SK-MEL-5 (cell line): ENCODE data around the gene SBF2. TPM values are rescaled to one million over a fixed set of nuclear protein-coding genes. Genes with fewer than 3 reads are reported as not detected.

Experiments used
- DNase-seq: peaks from one replicate; pipeline ENCODE4 v3.0.0-alpha.2; 2016; ENCODE audit warnings: low read depth, low spot score
- in situ Hi-C: cut with HindIII; loops from 2 replicates; pipeline ENCODE4 v1.10.0; 2016; ENCODE audit warnings: low sequenced_read_pairs, high pct_unique_total_duplicates, low pct_unique_long_range_greater_than_20kb
- total RNA-seq: library from RNA; depleted of rRNA; stranded (reverse); fragments of >200 nt; shearing (Covaris generic); gene quantifications from 2 replicates; pipeline ENCODE4 v1.2.3, GENCODE V29; 2014

The SBF2 gene
- total RNA-seq, 1 experiment from 2014 or later: 29.6 TPM

DNA sequence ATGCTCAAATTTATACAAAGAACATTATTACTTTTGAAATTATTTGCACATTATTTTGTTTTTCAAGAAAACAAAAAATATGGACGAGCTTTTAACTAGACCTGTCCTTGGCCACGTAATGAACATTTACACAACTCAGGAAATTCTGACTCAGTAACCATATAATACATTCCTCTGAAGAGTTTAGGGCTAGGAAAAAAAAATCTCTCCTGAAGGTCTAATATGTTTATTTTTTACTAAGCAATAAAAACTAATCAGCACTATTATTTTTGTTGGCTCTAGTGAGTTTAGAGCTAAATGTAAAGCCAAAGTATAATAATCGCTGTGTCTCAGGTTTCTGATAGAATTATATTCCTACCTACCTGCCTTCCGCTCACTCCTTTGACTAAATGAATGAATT, 442.7 kb downstream of the SBF2 start:
- no peak for DNase-seq
- in situ Hi-C loops: no loop called here

DNA sequence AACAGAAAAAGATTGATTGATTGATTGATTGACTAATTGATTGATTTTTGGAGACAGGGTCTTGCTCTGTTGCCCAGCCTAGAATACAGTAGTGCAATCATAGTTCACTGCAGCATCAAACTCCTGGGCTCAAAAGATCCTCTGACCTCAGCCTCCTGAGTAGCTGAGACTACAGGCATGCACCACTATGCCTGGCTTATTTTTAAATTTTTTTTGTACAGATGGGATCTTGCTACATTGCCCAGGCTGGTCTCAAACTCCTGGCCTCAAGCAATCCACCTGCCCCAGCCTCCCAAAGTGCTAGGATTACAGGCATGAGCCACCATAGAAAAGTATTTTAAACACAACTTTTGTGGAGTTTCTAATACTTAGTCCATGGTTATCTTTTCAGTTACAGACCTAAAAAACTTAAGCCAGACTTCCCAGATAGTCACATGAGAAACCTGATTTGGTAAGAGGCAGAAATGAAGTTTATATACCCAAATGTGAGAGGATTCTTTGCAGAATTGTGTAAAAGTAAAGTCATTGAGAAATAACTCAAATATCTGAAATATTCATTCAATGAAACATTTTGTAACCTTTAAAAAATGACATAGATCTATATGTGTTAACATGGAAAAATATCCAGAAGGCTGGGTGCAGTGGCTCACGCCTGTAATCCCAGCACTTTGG, 443.7 kb downstream of the SBF2 start:
- in situ Hi-C loops: no loop called here
- no peak for DNase-seq

DNA sequence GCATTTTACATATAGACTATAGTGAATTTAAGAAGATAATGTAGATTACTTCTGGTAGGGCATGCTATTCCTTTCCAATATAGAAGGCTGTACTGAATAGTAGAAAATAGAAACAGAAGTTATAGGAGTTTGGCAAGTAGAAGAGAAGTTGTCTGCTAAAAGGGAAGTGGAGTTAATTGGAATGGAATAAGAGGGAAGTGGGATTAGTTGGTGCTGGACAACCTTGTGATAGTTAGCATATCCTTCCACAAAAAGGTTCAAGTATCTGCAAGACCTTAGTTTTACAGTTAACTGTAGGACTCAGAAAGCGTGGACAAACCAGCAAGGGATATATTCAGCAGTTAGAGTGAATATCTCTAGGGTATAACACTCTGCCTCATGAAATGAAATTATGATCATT, 444.6 kb downstream of the SBF2 start:
- DNase-seq: no peak
- in situ Hi-C loops: no loop called here

DNA sequence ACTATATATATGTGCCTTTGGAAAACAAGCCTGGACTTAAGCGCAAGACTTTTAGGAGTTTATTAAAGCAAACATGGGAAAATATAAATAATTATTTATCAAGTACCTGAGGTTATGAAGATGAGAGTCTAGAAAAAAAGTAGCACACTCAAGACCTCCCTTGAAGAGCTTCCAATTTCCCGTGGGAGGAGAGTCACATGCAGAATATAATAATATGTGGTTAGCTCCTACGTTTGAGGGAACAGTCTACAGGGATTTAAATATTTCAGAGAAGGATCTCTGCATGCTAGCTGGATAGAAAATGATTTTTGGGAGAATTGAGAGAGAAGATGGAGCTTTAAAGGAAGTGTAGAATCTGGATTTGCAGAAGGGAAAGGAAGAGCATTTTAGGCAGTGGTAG, 446.4 kb downstream of the SBF2 start:
- in situ Hi-C loops: no loop called here
- peak; percentile 39 for DNase-seq

DNA sequence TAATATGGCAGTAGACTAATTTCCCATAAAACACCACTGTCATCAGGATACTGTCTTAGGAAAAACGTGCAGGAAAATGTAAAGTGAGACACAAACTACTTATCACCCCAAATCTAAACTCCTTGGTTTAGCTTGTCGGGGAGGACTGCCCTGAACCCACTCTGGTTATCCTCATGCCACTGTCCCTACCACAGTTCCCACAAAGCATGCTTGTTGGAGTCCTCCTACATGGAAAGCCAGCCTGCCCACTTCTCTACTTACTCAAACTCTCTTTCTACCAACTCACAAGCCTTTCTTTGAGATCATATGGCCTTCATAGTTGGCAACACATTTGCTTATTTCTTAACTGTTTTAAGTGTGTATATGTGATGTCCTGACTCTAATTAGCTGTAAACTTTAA, 451.1 kb downstream of the SBF2 start:
- in situ Hi-C loops: no loop called here
- no peak for DNase-seq

DNA sequence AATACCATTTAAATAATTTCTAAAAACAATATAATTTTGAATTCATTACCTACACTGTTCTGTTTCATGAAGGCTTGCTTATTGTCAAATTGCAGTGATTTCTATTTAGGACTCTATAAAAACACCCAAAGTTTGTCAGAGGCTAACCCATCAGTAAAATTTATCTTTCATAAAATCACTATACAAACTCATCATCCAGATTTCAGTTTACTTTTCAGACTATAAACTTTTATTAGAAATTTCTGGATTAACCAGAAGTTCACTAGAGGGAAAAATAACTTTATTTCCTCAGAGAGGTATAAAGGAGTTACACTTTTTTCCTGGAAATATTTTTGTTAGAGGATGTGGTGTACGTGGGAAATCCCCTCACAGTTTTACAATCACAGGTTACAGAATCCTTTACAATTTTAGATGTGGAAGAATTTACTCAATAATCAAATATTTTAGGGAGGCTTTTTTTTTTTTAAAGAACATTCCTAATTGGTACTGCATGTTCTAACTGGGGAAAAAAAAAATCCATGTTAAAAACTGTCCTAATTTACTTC, 453.5 kb downstream of the SBF2 start:
- no peak for DNase-seq
- in situ Hi-C loops: no loop called here

DNA sequence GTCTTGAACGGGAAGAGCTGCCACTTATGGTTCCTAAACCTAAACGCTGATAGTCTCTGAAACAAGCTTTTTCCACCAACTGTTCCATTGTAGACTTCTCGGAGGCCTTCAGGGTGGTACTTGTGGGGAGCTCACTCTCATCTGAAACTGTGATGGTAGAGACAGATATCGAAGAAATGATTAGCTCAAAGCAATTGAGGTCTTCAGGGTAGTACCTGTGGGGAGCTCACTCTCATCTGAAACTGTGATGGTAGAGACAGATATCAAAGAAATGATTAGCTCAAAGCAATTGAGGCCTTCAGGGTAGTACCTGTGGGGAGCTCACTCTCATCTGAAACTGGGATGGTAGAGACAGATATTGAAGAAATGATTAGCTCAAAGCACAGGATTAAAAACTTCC, 454.5 kb downstream of the SBF2 start:
- in situ Hi-C loops: no loop called here
- DNase-seq: no peak

DNA sequence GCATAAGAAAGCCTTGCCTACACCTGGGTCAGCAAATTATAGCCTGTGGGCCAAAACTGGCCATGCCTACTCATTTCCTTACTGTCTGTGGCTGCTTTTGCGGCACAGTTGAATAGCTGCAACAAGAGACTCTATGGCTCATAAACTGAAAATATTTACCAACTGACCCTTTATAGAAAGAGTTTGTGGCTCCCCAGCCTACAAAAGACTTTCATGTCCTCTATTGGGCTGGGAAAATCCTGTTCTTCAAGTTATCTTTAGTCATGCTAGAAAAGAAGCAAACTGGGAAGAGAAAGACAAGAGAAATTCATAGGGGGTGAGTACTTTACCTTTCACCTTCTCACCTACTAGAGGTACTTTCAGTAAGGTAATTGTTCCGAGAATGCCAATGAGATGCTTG, 455.1 kb downstream of the SBF2 start:
- in situ Hi-C loops: no loop called here

DNA sequence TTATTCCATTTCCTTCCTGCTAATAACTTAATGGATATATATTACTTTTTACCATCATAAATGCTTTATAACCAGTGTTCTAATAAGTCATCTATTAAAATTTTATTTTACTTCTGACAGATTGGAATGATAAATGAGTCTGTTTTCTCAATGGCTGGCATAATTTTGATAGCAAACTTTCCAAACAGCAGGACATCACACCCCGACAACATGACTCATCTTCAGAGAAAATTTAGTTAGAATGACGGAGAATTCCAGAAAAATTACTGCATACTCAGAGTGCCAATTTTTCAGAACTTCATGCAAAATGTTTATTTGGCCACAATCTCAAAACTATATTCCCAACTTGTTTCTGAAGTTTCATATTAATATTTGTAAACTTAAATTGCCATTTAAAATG, 455.8 kb downstream of the SBF2 start:
- DNase-seq: no peak
- in situ Hi-C loops: no loop called here

More for the DNA sequence above, 455.1 kb downstream of the SBF2 start:
- DNase-seq: no peak

DNA sequence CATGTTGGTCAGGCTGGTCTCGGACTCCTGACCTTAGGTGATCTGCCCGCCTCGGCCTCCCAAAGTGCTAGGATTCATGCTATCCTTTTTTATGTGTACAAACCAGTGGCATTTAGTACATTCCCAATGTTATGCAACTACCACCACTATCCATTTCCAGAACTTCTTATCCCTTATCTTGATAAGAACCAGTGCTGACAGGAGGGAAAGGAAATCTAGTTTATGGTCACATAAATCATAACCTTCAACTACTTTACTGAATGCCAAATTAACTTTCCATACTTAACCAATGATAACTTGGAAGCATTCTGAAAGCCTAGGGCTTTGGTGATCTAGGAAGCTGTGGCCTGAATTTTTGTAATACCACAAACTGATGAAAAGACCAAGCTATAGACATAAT, 459.7 kb downstream of the SBF2 start:
- in situ Hi-C loops: no loop called here
- DNase-seq: no peak

DNA sequence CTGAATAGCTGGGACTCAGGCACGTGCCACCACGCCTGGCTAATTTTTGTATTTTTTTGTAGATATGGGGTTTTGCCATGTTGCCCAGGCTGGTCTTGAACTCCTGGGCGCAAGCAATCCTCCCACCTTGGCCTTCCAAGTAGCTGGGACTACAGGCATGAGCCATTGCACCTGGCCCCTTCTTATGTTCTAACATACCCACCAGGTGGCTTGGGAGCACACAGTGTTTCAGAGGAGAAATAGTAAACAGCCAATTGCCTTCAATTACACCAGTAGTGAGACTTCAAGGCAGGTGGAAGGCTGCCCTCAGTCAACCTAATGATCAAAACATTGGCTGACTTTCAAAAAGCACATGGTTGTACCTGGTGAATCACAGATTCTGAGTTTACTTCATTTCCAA, 462.9 kb downstream of the SBF2 start:
- in situ Hi-C loops: no loop called here
- no peak for DNase-seq

DNA sequence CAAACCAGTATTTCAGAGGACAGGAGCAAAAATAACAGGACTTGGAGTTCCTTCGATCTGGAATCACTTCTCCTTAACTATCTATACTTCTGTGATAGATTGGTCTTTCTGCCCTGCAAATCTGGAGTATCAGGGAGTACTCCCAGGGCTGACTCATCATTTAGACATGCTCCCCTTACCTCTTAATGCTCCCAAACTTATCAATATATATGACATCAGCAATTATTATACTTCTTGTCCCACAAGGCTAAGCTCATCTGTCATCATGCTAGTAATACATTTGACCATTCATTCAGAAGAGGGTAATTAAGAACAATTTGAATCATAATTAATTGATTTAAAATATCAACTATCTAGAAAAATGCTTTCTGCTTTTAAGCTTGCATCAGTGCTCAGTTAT, 466.3 kb downstream of the SBF2 start:
- in situ Hi-C loops: no loop called here
- peak; percentile 3 for DNase-seq

DNA sequence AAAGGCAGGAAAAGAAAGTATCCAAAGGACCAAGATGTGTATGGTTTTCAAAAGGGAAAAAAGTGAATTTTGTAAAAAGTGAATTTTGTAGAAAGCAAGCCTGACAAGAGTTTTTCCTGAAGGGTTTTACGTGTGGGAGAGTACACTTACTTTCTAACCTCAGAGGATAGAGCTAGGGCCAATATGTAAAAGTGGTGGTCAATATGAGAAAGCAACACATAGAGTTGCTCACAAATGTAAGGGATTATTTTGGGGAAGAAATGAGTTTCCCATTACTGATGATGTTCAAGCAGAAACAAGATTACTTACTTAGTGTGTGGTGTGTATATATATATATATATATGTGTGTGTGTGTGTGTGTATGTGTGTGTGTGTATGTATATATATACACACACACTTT, 467.6 kb downstream of the SBF2 start:
- in situ Hi-C loops: no loop called here
- DNase-seq: no peak

DNA sequence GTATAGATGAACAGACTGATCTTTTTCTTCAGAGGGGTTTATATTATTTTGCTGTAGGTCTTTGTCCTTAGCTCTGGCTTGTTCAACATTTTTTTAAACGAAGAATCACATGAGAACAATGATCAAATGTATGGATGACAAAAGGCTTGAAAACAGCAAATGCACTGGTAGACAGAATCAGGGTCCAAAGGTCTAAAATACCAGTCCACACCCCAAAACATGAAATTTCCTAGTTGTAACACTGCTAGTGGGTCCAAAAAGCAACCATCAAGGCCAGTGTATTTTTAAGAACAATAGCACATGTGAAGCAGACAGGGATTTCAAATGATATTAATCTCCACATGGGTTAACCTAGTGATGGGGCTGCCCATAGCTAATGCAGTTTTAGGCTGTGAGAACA, 468.1 kb downstream of the SBF2 start:
- in situ Hi-C loops: no loop called here
- DNase-seq: no peak

DNA sequence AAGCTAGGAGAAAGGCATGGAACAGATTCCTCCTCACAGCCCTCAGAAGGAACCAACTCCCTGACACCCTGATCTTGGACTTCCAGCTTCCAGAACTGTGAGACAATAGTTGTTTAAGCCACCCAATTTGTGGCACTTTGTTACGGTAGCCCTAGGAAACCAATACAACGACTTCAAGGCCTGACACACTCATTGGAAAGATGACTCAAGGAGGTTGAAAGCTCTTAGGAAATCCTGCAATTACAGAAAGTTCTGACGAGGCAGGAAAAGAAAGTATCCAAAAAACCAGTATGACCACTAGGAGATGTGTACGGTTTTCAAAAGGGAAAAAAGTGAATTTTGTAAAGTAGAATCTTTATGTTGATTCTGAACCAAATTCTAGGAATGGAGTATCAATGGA, 468.7 kb downstream of the SBF2 start:
- DNase-seq: no peak
- in situ Hi-C loops: no loop called here

DNA sequence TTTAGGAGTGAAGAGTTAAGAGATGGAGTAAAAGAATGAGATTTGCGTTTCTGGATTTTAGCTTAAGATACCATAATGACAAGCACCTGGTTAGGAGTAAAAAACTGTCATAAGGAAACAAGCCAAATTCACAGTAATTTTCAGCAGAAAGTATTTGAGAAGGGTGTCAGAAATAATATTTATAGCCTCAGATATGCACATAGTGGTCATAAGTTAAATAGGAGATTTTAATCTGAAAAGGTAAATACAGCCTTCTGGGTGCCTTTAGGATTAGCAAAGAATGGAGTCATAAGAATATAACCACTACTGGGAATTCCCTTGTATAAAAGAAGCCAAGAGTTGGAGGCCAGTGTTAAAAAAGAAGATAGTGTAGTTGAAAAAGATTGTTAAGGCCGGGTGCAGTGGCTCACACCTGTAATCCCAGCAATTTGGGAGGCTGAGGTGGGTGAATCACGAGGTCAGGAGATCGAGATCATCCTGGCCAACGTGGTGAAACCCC, 470.1 kb downstream of the SBF2 start:
- in situ Hi-C loops: no loop called here
- DNase-seq: no peak

DNA sequence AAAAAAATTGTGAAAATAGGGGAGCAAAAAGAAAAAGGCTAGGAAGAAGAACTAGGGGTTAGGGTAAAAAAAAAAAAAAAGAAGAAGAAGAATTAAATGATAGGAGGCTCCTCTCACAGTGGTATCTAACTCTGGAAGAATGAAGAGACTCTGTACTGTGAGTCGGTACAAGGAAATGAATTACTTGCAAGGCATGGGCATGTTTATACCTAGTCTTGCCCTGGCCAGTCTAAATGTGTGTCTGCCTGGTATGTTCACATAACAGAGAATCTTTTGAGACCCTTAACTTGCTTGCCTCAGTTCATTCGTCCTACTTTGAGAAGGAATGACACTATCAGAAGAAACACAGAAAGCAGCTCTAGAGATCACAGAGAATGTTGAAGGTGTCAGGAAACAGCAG, 470.6 kb downstream of the SBF2 start:
- DNase-seq: no peak
- in situ Hi-C loops: no loop called here

DNA sequence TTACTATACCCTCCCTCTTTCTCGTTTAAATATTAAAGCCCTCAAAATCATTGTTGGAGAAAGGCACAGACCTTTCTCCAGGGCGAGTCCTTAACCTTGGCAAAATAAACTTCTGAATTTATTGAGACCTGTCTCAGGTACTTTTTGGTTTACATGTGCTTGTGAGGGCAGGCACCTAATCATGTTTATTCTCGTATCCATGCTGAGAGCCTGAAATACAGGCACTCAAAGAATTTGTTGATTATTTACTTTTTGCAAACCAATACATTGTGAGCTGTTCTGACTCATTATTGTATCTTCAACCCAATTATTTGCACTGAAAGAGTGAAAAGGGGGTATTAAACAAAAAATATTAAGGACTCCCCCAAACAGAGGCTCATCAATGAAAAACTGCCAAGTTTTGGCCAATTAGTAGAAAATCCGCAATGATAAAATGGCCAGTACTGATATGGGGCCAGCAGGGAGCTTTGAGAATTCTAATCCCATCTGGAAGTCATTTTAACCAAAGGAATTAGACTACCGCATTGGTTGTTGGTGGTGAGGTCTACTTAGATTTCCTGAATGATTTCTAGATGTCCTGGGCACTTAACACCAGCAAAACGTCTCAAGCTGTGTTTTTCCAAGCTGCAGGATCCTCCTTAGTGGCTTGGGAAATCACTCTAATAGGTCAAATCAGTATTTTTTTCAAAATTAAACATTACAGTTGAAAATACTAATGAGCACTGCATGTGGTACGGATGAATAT, 472.8 kb downstream of the SBF2 start:
- no peak for DNase-seq
- in situ Hi-C loops: no loop called here

DNA sequence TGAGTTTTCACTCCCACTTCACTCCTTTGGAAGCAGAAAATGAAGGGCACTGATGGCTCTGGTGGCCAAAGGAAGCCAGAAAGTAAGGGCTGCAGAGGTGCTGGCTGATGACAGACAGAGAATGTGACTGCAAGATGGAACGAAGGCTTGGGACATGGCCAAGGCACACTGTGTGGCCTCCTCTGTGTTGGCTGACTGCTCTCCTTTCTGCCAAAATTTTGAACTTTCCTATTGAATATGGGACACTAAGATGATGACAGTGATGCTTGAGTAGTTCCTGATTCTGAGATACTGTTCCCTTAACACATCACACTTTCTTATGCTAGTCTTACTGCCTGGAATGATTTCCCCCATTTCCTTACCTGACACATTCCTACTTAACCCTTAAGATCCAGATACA, 473.8 kb downstream of the SBF2 start:
- in situ Hi-C loops: no loop called here
- DNase-seq: no peak
